ENCODE measurements around the gene LRP1.
A peak's percentile ranks its signal among the peaks of the same experiment; 100 is the strongest.

Gene LRP1

DNA sequence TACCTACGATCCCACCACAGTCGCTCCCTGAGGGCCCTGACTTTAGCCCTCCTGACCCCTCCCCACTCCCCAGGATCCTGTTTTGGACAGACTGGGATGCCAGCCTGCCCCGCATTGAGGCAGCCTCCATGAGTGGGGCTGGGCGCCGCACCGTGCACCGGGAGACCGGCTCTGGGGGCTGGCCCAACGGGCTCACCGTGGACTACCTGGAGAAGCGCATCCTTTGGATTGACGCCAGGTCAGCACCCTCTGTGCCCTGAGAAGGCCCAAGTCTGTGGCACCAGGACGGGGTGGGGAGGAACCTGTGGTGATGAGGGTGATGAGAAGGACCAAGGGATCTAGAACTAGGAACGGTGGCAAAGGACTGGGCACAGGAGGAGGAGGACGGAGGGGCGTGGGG lies 49.1 kb downstream of the LRP1 start:
- DNase-seq, result no peak

DNA sequence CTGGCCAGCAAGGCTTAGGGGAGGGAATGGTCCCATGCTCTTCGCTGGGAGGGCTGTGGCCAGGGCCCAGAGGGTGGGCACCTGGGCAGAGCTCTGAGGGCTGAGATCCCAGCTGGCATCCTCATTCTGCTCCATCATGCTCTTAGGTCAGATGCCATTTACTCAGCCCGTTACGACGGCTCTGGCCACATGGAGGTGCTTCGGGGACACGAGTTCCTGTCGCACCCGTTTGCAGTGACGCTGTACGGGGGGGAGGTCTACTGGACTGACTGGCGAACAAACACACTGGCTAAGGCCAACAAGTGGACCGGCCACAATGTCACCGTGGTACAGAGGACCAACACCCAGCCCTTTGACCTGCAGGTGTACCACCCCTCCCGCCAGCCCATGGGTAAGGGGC lies 49.9 kb downstream of the LRP1 start:
- no peak for DNase-seq

- no peak for DNase-seq
These were observed 51.2 kb downstream of the LRP1 start for GRCh38 chr12:57179331-57180086.

DNA sequence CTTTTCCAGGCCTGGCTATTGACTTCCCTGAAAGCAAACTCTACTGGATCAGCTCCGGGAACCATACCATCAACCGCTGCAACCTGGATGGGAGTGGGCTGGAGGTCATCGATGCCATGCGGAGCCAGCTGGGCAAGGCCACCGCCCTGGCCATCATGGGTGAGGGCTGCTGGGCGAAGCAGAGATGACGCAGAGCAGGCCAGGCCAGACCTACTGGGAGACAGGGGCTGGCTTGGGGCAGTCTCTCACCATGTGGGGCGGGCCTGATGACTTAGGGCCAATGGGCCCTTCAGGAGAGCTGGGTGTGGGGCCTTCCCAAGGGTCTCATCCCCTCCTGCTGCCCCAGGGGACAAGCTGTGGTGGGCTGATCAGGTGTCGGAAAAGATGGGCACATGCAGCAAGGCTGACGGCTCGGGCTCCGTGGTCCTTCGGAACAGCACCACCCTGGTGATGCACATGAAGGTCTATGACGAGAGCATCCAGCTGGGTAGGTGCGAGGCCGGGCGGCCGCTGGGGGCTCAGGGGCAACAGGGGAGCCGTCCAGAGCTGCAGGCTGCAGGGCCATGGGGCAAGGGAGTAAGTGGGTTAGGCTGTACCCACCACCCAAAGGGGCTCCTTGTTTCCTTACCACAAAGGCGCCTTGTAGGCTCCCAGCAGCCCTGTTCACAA lies 52.2 kb downstream of the LRP1 start:
- DNase-seq, result no peak

- no peak for DNase-seq
These were observed 52.8 kb downstream of the LRP1 start for GRCh38 chr12:57181072-57181471.

DNA sequence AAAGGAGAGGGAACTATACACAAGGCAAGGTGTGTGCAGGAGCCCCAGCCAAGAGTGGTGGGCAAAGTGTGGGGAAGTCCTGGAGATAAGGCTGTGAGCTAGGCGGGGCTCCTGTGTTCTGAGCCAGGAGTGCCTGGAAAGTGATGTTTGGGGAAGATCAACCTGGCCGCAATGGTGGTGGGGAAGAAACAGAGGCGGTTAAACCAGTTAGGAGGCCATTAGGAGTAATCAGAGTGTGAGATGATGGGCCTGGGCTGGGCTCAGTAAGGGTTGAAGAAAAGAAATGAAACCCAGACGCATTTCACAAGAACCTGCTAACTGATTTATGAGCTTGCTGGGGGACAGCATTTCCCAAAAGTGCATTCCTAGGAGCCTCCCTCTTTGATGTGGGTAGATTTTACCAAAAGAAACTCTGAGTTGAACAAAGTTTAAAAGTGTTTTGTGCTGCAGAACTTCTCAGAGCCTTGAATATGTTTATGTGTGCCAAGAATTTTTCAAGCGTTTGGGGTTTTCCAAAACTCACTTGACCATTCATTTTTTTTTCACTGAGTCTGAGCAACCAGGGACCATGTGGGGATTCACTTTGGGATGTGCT lies 53.4 kb downstream of the LRP1 start:
- no peak for DNase-seq

GRCh38 chr12:57182918-57183575 lies 54.8 kb downstream of the LRP1 start:
- peak; percentile 64 to 78 (median 74) for DNase-seq

GRCh38 chr12:57183939-57184725 lies 55.8 kb downstream of the LRP1 start:
- DNase-seq, result no peak

- no peak for DNase-seq
These were observed 57.1 kb downstream of the LRP1 start for GRCh38 chr12:57185403-57185802.

DNA sequence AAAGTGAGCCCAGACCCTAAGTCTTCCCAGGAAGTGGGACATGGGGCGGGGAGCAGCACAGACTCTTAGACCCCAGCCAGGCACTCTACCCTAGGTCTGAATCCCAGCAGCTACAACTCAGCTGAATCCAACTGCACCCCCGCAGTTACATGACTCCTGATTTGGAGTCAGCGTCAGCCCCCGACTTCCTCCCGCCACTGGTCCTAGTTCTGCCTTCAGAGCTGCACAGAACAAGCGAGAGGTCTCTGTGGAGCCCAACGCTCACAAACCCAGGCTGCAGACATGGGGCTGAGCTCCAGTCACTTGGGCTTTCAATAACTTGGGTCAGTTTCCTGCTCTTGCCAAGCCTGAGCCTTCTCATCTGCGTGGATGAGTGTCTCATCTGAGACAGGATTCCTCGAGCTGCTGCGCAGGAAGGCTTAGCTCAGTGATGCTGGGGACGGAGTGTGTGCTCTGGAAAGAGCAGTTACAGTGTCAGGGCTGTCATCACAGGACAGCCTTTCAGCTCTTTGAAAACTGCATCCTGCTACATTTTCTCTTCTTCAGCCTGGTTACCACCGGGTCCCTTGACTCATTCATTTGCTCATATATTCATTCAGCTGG lies 57.7 kb downstream of the LRP1 start:
- no peak for DNase-seq

GRCh38 chr12:57187222-57188089 lies 59.2 kb downstream of the LRP1 start:
- no peak for DNase-seq

- DNase-seq, result no peak
These were observed 59.8 kb downstream of the LRP1 start for GRCh38 chr12:57188090-57188425.

DNA sequence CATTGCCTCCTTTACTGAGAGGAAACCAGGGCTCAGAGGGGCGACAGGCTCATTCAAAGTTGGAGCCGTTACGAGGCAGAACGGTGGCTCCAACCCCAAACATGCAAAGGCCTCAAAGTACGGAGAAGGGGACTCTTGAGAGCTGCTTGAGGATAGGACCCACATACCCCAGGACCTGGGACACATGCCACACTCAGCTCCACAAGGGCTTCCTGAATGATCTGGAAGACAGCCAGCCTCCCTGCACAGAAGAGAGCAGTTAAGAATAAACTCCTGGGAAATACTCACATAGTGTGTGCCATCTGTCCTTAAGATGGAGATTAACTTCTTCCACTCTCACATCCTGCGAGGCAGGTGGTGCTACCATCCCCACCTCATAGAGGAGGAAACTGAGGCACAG lies 61.8 kb downstream of the LRP1 start:
- no peak for DNase-seq

DNA sequence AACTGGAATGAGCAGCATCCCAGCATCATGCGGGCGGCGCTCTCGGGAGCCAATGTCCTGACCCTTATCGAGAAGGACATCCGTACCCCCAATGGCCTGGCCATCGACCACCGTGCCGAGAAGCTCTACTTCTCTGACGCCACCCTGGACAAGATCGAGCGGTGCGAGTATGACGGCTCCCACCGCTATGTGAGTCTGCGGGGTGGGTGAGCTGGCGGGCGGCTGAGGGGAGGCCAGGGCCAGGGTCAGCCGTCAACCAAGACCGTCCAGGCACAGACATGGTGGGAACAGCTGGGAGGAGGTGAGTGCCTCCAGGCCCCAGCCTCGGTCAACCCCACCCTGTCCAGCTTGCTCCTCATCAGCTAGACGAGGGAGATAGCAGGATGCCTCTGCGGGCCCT lies 62.5 kb downstream of the LRP1 start:
- DNase-seq, result no peak

DNA sequence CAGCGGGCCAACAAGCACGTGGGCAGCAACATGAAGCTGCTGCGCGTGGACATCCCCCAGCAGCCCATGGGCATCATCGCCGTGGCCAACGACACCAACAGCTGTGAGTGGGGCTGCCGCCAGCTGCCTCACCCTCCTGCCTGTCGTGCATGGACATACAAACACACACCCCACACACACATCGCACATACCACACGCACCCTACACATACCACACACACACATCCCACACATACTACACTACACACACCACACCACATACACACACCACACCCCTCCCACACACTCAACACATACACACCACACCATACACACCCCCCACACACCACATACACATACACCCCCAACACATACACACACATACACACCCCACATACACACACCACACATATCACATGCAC lies 63.1 kb downstream of the LRP1 start:
- no peak for DNase-seq

DNA sequence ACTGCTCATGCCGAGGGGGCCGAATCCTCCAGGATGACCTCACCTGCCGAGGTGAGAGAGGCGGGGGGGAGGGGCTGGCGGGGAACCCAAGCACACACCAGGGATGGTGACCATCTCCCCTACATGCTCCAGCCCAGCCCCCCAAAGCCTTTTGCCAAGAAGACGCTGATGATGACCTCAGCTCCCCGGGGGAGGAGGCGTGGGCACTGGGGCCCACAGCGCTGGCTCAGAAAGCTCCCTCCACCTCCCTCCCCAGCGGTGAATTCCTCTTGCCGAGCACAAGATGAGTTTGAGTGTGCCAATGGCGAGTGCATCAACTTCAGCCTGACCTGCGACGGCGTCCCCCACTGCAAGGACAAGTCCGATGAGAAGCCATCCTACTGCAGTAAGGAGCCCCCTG lies 64.6 kb downstream of the LRP1 start:
- DNase-seq, result no peak

DNA sequence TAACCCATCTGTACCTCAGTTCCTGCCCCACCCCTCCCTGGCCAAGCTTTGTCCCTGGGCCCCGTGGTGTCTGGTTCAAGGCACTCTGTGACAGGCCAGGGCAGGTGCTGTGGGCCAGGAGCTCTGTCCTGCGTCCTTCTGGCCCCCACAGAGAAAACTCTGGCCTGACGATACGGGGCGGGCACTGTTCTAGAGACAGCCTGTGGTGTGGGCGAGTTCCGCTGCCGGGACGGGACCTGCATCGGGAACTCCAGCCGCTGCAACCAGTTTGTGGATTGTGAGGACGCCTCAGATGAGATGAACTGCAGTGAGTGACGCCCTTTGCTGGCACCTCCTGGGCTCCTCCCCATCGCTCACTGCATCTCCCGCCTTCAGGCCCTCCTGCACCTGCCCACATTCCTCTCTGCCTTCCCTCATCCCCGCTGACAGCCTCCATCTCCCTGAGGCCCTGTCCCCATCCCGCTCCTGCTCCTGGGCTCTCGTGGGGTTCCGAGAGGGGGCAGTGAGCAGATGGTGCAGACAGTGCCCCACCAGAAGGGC lies 65.5 kb downstream of the LRP1 start:
- no peak for DNase-seq

DNA sequence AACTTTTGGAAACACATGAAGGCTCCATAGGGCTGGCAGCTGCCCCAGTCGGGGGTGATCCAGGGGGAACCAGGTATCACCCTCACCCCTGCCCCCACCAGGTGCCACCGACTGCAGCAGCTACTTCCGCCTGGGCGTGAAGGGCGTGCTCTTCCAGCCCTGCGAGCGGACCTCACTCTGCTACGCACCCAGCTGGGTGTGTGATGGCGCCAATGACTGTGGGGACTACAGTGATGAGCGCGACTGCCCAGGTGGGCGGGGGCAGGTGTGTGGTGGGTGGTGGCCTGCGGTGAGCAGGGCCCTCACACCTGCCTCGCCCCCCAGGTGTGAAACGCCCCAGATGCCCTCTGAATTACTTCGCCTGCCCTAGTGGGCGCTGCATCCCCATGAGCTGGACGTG lies 66.0 kb downstream of the LRP1 start:
- DNase-seq, result no peak

DNA sequence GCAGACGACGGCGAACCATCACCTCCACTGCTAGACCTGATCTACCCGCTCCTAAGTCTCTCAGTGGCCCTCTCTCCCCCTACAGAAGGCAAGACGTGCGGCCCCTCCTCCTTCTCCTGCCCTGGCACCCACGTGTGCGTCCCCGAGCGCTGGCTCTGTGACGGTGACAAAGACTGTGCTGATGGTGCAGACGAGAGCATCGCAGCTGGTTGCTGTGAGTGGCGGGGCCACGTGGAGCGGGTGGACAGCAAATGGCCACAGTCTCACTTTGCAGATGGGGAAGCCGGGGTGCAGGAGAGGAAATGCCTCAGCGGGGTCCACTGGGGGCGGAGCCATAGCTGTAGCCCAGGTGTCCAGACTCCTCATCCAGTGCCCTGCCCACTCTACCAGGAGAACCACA lies 66.9 kb downstream of the LRP1 start:
- no peak for DNase-seq

GRCh38 chr12:57195611-57196371 lies 67.5 kb downstream of the LRP1 start:
- no peak for DNase-seq

- no peak for DNase-seq
These were observed 68.2 kb downstream of the LRP1 start for GRCh38 chr12:57196439-57196838.
